Activated CD4-positive, alpha-beta T cell treated with anti-CD3 and anti-CD28 coated beads, Interleukin-2, amount 10 ng/mL, durations not matched to agents 7 days and 5 days (primary cell): Measurements from ENCODE around the gene DDX20. TPM values are rescaled to one million over a fixed set of nuclear protein-coding genes. Genes with fewer than 3 reads are reported as not detected.
A peak's percentile ranks its signal among the peaks of the same experiment; 100 is the strongest.
"Not testable (repeated sequence)": the region's sequence is repeated elsewhere in the genome, so short reads cannot be mapped to it uniquely, and the experiment has no call there.

Experiments
- CTCF ChIA-PET: fragments of 350-600 bp; sonication (Branson Sonifier 250); formaldehyde crosslinking; loops from one replicate; lab custom pipeline; 2021; ENCODE audit warnings: antibody characterized with exemption; lab: Charles Lee
- POLR2A ChIA-PET: fragments of 350-600 bp; sonication (Branson Sonifier 250); formaldehyde crosslinking; loops from one replicate; lab custom pipeline; 2021; ENCODE audit warnings: antibody characterized with exemption; lab: Charles Lee
- DNase-seq: peaks from one replicate; pipeline ENCODE4 v3.0.0-alpha.2; 2020
- H3K27ac Mint-ChIP-seq: one replicate; pipeline ENCODE4 v1.8.0; 2021; ENCODE audit warnings: mild to moderate bottlenecking, moderate library complexity, mixed read lengths
- H3K27me3 Mint-ChIP-seq: one replicate; pipeline ENCODE4 v1.8.0; 2021; ENCODE audit warnings: mixed read lengths
- H3K36me3 Mint-ChIP-seq: one replicate; pipeline ENCODE4 v1.8.0; 2021; ENCODE audit warnings: low read depth, mixed read lengths
- H3K4me1 Mint-ChIP-seq: one replicate; pipeline ENCODE4 v1.8.0; 2021; ENCODE audit warnings: mixed read lengths
- H3K4me3 Mint-ChIP-seq: one replicate; pipeline ENCODE4 v1.8.0; 2021; ENCODE audit warnings: mild to moderate bottlenecking, moderate library complexity, mixed read lengths
- H3K9me3 Mint-ChIP-seq: one replicate; pipeline ENCODE4 v1.8.0; 2021; ENCODE audit warnings: mixed read lengths
- total RNA-seq, 2 experiments: library from RNA; stranded (reverse); gene quantifications; one replicate each; pipeline ENCODE4 v1.2.3, GENCODE V29; 2021

The DDX20 gene
- total RNA-seq, 2 experiments from 2014 or later, result 14.4 to 18.9 TPM

- Mint-ChIP-seq H3K27me3 (peaks cover 9% of the 10 kb centered on the region), H3K9me3 (no peaks in the 10 kb centered on the region), H3K36me3 (peaks cover 3% of the 10 kb centered on the region), H3K4me1 (peaks cover 22% of the 10 kb centered on the region), H3K4me3 (no peak overlapping the region), H3K27ac (no peak overlapping the region)
- no peak for DNase-seq
- ChIA-PET POLR2A (no interaction called here), CTCF (interaction anchor here (0.9 to 1.2 kb wide), 2 partner anchors 12 to 20 kb away, joined by 6 to 9 read pairs; no protein-coding TSS in a partner anchor)
These were observed 20.4 kb upstream of the DDX20 start for GRCh38 chr1:111735321-111735720.

- H3K4me3 Mint-ChIP-seq, result no peak overlapping the region
- peaks cover 3% of the 10 kb centered on the region for H3K36me3 Mint-ChIP-seq
- DNase-seq, result no peak
- POLR2A ChIA-PET, result no interaction called here
- peaks cover 16% of the 10 kb centered on the region for H3K27me3 Mint-ChIP-seq
- H3K27ac Mint-ChIP-seq, result no peak overlapping the region
- H3K9me3 Mint-ChIP-seq, result no peaks in the 10 kb centered on the region
- CTCF ChIA-PET, result interaction anchor here (0.9 to 3.0 kb wide), 7 partner anchors 11 to 228 kb away, joined by 3 to 13 read pairs (median 5); no protein-coding TSS in a partner anchor
- peaks cover 27% of the 10 kb centered on the region for H3K4me1 Mint-ChIP-seq
These were observed 19.7 kb upstream of the DDX20 start for GRCh38 chr1:111735858-111736544.

GRCh38 chr1:111736548-111737215 is 19.0 kb upstream of the DDX20 start:
- Mint-ChIP-seq H3K4me3 (no peak overlapping the region), H3K4me1 (peaks cover 27% of the 10 kb centered on the region), H3K36me3 (peaks cover 3% of the 10 kb centered on the region), H3K9me3 (no peaks in the 10 kb centered on the region), H3K27ac (no peak overlapping the region), H3K27me3 (peaks cover 22% of the 10 kb centered on the region)
- CTCF ChIA-PET, result interaction anchor here (1.0 to 3.0 kb wide), 6 partner anchors 11 to 229 kb away, joined by 3 to 13 read pairs (median 4); no protein-coding TSS in a partner anchor
- DNase-seq, result no peak
- POLR2A ChIA-PET, result no interaction called here

GRCh38 chr1:111737216-111738132 is 18.2 kb upstream of the DDX20 start:
- POLR2A ChIA-PET, result no interaction called here
- H3K4me1 Mint-ChIP-seq, result peaks cover 27% of the 10 kb centered on the region
- H3K27ac Mint-ChIP-seq, result no peak overlapping the region

GRCh38 chr1:111738133-111738435 is 17.6 kb upstream of the DDX20 start:
- Mint-ChIP-seq H3K4me3 (peak overlapping the region; percentile 82), H3K36me3 (peaks cover 3% of the 10 kb centered on the region), H3K27ac (no peak overlapping the region), H3K4me1 (peaks cover 26% of the 10 kb centered on the region), H3K9me3 (no peaks in the 10 kb centered on the region), H3K27me3 (peaks cover 32% of the 10 kb centered on the region)
- CTCF ChIA-PET, result interaction anchor here (0.5 to 3.0 kb wide), 8 partner anchors 10 to 230 kb away, joined by 3 to 13 read pairs (median 4); no protein-coding TSS in a partner anchor
- DNase-seq, result peak; percentile 44
- POLR2A ChIA-PET, result no interaction called here

More at GRCh38 chr1:111737216-111738132, 18.2 kb upstream of the DDX20 start:
- DNase-seq, result no peak
- Mint-ChIP-seq H3K27me3 (peaks cover 30% of the 10 kb centered on the region), H3K9me3 (no peaks in the 10 kb centered on the region), H3K36me3 (peaks cover 3% of the 10 kb centered on the region), H3K4me3 (peak overlapping the region; percentile 82)
- CTCF ChIA-PET, result interaction anchor here (0.5 to 3.0 kb wide), 10 partner anchors 9 to 230 kb away, joined by 3 to 13 read pairs (median 4); no protein-coding TSS in a partner anchor

GRCh38 chr1:111738436-111739193 is 17.1 kb upstream of the DDX20 start:
- POLR2A ChIA-PET, result interaction anchor here (0.6 kb wide), 1 partner anchor 522 kb away, joined by 4 read pairs; no protein-coding TSS in a partner anchor
- peaks cover 3% of the 10 kb centered on the region for H3K36me3 Mint-ChIP-seq
- peak overlapping the region; percentile 82 for H3K4me3 Mint-ChIP-seq
- H3K27me3 Mint-ChIP-seq, result peaks cover 37% of the 10 kb centered on the region
- H3K9me3 Mint-ChIP-seq, result no peaks in the 10 kb centered on the region
- CTCF ChIA-PET, result interaction anchor here (0.7 to 3.0 kb wide), 12 partner anchors 9 to 257 kb away, joined by 3 to 13 read pairs (median 4); no protein-coding TSS in a partner anchor
- H3K4me1 Mint-ChIP-seq, result peaks cover 23% of the 10 kb centered on the region
- peak; percentile 51 for DNase-seq
- peak overlapping the region; percentile 83 for H3K27ac Mint-ChIP-seq

GRCh38 chr1:111739194-111739924 is 16.3 kb upstream of the DDX20 start, which contains the start of gene INKA2:
TSS of gene INKA2 (minus strand) at chr1:111739395. CDS start at chr1:111739242, 153 bp downstream.
- peak within 1 kb of the TSS; percentile 83 for H3K27ac Mint-ChIP-seq
- peaks cover 38% of the 10 kb centered on the region for H3K27me3 Mint-ChIP-seq
- ChIA-PET CTCF (interaction anchor here (0.6 to 2.4 kb wide), 11 partner anchors 8 to 257 kb away, joined by 3 to 8 read pairs (median 3); no protein-coding TSS in a partner anchor), POLR2A (interaction anchor here (0.6 kb wide), 1 partner anchor 523 kb away, joined by 4 read pairs; no protein-coding TSS in a partner anchor)
- H3K4me3 Mint-ChIP-seq, result peak within 1 kb of the TSS; percentile 82
- H3K4me1 Mint-ChIP-seq, result peaks cover 22% of the 10 kb centered on the region
- DNase-seq, result peak; percentile 85
- H3K36me3 Mint-ChIP-seq, result peaks cover 3% of the 10 kb centered on the region
- H3K9me3 Mint-ChIP-seq, result no peaks in the 10 kb centered on the region

- peak overlapping the region; percentile 82 for H3K4me3 Mint-ChIP-seq
- H3K27ac Mint-ChIP-seq, result no peak overlapping the region
- CTCF ChIA-PET, result interaction anchor here (0.9 to 1.7 kb wide), 5 partner anchors 10 to 258 kb away, joined by 3 to 5 read pairs (median 3); no protein-coding TSS in a partner anchor
- POLR2A ChIA-PET, result no interaction called here
- peaks cover 3% of the 10 kb centered on the region for H3K36me3 Mint-ChIP-seq
- no peaks in the 10 kb centered on the region for H3K9me3 Mint-ChIP-seq
- peaks cover 22% of the 10 kb centered on the region for H3K4me1 Mint-ChIP-seq
- peaks cover 42% of the 10 kb centered on the region for H3K27me3 Mint-ChIP-seq
- no peak for DNase-seq
These were observed 15.6 kb upstream of the DDX20 start for GRCh38 chr1:111739925-111740765.

- H3K36me3 Mint-ChIP-seq, H3K9me3 Mint-ChIP-seq, POLR2A ChIA-PET, H3K27ac Mint-ChIP-seq, DNase-seq, H3K4me3 Mint-ChIP-seq: not testable (repeated sequence)
- CTCF ChIA-PET, result interaction anchor here (3.0 kb wide), 1 partner anchor 234 kb away, joined by 11 read pairs; no protein-coding TSS in a partner anchor
- Mint-ChIP-seq H3K27me3 (peaks cover 42% of the 10 kb centered on the region), H3K4me1 (peaks cover 26% of the 10 kb centered on the region)
These were observed 13.4 kb upstream of the DDX20 start for GRCh38 chr1:111742292-111742691.

GRCh38 chr1:111742938-111743549 is 12.7 kb upstream of the DDX20 start:
- H3K4me1 Mint-ChIP-seq, result peaks cover 22% of the 10 kb centered on the region
- ChIA-PET CTCF (interaction anchor here (0.8 to 3.0 kb wide), 2 partner anchors 12 to 235 kb away, joined by 4 to 11 read pairs; no protein-coding TSS in a partner anchor), POLR2A (no interaction called here)
- H3K4me3 Mint-ChIP-seq, result no peak overlapping the region
- H3K27me3 Mint-ChIP-seq, result peaks cover 42% of the 10 kb centered on the region
- no peak for DNase-seq
- peaks cover 2% of the 10 kb centered on the region for H3K9me3 Mint-ChIP-seq
- H3K36me3 Mint-ChIP-seq, result peaks cover 1% of the 10 kb centered on the region
- H3K27ac Mint-ChIP-seq, result no peak overlapping the region
